ENCODE data around the gene WDR35.
"Not testable (repeated sequence)": the region's sequence is repeated elsewhere in the genome, so short reads cannot be mapped to it uniquely, and the experiment has no call there.

DNA sequence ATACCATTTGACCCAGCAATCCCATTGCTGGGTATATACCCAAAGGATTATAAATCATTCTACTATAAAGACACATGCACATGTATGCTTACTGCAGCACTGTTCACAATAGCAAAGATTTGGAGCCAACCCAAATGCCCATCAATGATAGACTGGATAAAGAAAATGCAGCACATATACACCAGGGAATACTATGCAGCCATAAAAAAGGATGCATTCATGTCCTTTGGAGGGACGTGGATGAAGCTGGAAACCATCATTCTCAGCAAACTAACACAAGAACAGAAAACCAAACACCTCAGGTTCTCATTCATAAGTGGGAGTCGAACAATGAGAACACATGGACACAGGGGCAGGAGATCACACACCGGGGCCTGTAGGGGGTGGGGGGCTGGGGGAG, 67.7 kb downstream of the WDR35 start:
- TF ChIP-seq, protein P1, sequence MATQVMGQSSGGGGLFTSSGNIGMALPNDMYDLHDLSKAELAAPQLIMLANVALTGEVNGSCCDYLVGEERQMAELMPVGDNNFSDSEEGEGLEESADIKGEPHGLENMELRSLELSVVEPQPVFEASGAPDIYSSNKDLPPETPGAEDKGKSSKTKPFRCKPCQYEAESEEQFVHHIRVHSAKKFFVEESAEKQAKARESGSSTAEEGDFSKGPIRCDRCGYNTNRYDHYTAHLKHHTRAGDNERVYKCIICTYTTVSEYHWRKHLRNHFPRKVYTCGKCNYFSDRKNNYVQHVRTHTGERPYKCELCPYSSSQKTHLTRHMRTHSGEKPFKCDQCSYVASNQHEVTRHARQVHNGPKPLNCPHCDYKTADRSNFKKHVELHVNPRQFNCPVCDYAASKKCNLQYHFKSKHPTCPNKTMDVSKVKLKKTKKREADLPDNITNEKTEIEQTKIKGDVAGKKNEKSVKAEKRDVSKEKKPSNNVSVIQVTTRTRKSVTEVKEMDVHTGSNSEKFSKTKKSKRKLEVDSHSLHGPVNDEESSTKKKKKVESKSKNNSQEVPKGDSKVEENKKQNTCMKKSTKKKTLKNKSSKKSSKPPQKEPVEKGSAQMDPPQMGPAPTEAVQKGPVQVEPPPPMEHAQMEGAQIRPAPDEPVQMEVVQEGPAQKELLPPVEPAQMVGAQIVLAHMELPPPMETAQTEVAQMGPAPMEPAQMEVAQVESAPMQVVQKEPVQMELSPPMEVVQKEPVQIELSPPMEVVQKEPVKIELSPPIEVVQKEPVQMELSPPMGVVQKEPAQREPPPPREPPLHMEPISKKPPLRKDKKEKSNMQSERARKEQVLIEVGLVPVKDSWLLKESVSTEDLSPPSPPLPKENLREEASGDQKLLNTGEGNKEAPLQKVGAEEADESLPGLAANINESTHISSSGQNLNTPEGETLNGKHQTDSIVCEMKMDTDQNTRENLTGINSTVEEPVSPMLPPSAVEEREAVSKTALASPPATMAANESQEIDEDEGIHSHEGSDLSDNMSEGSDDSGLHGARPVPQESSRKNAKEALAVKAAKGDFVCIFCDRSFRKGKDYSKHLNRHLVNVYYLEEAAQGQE (IDR thresholded peaks at IDR 0.05), result not testable (repeated sequence)
- not testable (repeated sequence) for TF ChIP-seq EGR1 (IDR thresholded peaks at IDR 0.05; ENCODE audit: low read depth in 2 of 2); HNF4A (conservative IDR thresholded peaks at IDR 0.05); YY1 (IDR thresholded peaks at IDR 0.05)
